ENCODE results near the gene C1QTNF5. TPM values are rescaled to one million over a fixed set of nuclear protein-coding genes. Genes with fewer than 3 reads are reported as not detected.

C1QTNF5 gene
- total and polyA plus RNA-seq, 2 of the 8 experiments (the other 6 are each of a cell fraction or from before 2014, with no cell fraction given), result 2.2 to 2.7 TPM

- TF ChIP-seq, protein P1, sequence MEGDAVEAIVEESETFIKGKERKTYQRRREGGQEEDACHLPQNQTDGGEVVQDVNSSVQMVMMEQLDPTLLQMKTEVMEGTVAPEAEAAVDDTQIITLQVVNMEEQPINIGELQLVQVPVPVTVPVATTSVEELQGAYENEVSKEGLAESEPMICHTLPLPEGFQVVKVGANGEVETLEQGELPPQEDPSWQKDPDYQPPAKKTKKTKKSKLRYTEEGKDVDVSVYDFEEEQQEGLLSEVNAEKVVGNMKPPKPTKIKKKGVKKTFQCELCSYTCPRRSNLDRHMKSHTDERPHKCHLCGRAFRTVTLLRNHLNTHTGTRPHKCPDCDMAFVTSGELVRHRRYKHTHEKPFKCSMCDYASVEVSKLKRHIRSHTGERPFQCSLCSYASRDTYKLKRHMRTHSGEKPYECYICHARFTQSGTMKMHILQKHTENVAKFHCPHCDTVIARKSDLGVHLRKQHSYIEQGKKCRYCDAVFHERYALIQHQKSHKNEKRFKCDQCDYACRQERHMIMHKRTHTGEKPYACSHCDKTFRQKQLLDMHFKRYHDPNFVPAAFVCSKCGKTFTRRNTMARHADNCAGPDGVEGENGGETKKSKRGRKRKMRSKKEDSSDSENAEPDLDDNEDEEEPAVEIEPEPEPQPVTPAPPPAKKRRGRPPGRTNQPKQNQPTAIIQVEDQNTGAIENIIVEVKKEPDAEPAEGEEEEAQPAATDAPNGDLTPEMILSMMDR (IDR thresholded peaks at IDR 0.05; ENCODE audit: control extremely low read depth in 1 of 3, insufficient read depth in 1 of 3, low read depth in 1 of 3, low read length in 3 of 3), result no peak
- no peak for TF ChIP-seq NANOG (IDR thresholded peaks at IDR 0.05; ENCODE audit: insufficient read depth, low read depth, low read length, poor library complexity, severe bottlenecking)
- TF ChIP-seq SIRT6 (IDR thresholded peaks at IDR 0.05; ENCODE audit: low read length), result no peak
- TF ChIP-seq RFX5 (IDR thresholded peaks at IDR 0.05; ENCODE audit: borderline replicate concordance, low read depth, low read length), result no peak
- TF ChIP-seq KDM4A (IDR thresholded peaks at IDR 0.05; ENCODE audit: low read depth, low read length, severe bottlenecking), result no peak
- no peak for TF ChIP-seq SUZ12 (IDR thresholded peaks at IDR 0.05; ENCODE audit: low read length)
- TF ChIP-seq CBX5 (IDR thresholded peaks at IDR 0.05; ENCODE audit: low read depth, low read length), result no peak
- TF ChIP-seq ATF2 (IDR thresholded peaks at IDR 0.05; ENCODE audit: low read length), result no peak
These were observed 5.9 kb upstream of the C1QTNF5 start, which contains the start of gene MFRP (continued) for GRCh38 chr11:119346605-119347004.

Data from H1 (cell line).